Measurements from ENCODE around the gene TPD52L2.
A peak's percentile ranks its signal among the peaks of the same experiment; 100 is the strongest.

TPD52L2 gene

GRCh38 chr20:63864978-63865640 is at the start of gene TPD52L2:
Gene TPD52L2, plus strand, starts transcription at chr20:63865270. Its CDS starts 96 bp downstream, at chr20:63865366.
- peak; percentile 99 for DNase-seq (ENCODE audit: low spot score)

DNA sequence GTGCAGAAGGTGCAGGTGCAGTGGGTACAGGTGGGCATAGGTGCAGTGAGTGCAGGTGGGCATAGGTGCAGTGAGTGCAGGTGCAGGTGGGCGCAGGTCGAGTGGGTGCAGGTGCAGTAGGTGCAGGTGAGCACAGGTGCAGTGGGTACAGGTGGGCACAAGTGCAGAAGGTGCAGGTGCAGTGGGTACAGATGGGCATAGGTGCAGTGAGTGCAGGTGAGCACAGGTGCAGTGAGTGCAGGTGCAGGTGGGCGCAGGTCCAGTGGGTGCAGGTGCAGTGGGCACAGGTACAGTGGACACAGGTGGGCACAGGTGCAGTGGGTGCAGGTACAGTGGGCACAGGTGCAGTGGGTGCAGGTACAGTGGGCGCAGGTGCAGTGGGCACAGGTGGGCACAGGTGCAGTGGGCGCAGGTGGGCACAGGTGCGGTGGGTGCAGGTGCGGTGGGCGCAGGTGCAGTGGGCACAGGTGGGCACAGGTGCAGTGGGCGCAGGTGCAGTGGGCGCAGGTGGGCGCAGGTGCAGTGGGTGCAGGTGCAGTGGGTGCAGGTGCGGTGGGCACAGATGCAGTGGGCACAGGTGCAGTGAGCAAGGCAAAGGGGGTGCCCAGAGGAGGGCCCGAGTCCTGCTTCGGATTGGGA is 49.3 kb upstream of the TPD52L2 start:
- no peak for DNase-seq (ENCODE audit: low spot score)

GRCh38 chr20:63819224-63819921 is 45.7 kb upstream of the TPD52L2 start:
- DNase-seq (ENCODE audit: low spot score), result no peak

- no peak for DNase-seq (ENCODE audit: low spot score)
These were observed 43.3 kb upstream of the TPD52L2 start for GRCh38 chr20:63821811-63822210.

DNA sequence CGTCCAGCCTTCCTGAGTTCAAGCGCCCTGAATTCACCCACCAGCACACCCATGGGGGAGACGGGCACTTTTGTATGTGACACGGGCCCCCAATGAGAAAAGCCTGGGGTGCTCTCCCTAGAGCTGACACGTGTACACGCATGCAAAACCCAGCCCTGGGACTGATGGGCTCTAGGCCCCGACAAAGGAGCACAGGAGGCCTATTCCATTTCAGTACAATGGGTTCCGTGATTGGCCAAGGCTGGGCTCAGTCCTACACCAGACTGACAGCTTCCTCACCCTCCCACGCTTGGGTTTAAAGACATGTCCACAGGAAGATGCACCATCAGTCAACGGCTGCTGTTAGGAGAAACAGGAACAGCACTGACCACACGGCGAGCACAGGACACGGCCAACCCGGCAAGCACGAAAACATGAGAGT is 42.8 kb upstream of the TPD52L2 start:
- no peak for DNase-seq (ENCODE audit: low spot score)

DNA sequence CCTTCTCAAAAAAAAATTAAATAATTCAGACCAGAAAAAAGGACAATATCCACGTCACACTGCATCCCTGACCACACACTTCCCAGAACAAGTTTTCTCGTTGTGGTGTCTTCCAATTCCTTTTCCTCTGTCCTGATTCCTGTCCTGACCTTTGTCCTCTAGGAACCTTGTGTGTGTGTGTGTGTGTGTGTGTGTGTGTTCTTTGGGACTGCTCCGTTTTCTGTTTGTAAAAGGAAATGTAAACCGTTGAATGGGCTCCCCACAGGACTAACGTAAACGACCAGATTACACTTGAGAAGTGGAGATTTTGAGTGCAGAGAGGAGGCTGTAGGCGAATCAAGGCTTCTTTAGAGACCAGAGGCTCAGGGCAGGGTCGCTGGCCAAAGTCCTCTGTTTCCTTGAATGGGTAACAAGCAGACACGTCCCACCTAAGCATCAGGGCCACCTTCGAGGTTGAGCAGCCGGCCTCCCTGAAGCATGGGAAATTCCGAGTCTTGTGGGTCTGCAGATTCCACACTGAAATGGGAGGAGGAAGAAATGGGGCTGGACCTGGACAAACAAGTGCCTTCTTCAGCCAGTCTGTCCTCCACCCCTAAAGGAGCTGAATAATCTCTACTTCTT is 41.3 kb upstream of the TPD52L2 start:
- DNase-seq (ENCODE audit: low spot score), result no peak

GRCh38 chr20:63825331-63826118 is 39.5 kb upstream of the TPD52L2 start:
- no peak for DNase-seq (ENCODE audit: low spot score)

DNA sequence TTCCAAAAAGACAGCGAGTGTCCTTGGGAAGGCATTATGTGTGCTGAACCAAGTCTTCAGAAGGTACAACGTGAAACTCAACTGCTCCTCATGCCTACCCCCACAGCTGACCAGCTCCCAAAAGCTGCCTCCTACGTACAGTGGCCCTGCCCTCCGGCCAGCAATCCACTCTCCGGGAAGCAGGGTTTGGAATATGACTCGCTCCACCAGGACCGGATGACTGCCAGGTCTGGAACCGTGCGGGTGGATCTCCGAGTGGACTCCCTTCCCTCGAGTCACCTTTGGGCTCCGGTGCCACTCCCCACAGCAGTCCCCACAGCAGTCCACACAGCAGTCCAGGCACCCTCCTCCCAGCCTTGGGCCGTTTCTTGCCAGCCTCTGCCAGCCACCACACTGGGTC is 38.3 kb upstream of the TPD52L2 start:
- no peak for DNase-seq (ENCODE audit: low spot score)

GRCh38 chr20:63828124-63828523 is 36.9 kb upstream of the TPD52L2 start:
- DNase-seq (ENCODE audit: low spot score), result no peak

GRCh38 chr20:63828545-63828944 is 36.5 kb upstream of the TPD52L2 start:
- DNase-seq (ENCODE audit: low spot score), result no peak

DNA sequence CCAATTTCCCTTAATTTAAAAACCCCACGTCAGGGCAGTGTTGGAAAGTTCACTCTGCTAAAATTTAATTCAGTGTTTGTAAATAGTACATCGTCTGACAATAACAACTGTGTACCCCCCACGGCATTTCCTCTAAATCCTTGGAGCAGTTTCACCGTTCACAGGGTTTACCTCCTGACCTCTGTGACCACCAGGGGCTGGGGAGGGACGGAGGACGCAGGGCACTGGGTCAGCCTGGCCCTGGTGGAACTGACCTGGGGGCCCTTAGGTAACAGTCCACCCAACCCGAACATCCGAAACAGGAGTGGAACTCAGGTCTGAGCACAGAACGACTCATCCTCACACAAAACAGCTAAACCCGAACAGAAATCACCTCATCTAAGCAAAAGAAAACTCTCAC is 36.1 kb upstream of the TPD52L2 start:
- DNase-seq (ENCODE audit: low spot score), result no peak

GRCh38 chr20:63829603-63829944 is 35.5 kb upstream of the TPD52L2 start:
- no peak for DNase-seq (ENCODE audit: low spot score)

GRCh38 chr20:63829945-63830835 is 34.9 kb upstream of the TPD52L2 start:
- no peak for DNase-seq (ENCODE audit: low spot score)

DNA sequence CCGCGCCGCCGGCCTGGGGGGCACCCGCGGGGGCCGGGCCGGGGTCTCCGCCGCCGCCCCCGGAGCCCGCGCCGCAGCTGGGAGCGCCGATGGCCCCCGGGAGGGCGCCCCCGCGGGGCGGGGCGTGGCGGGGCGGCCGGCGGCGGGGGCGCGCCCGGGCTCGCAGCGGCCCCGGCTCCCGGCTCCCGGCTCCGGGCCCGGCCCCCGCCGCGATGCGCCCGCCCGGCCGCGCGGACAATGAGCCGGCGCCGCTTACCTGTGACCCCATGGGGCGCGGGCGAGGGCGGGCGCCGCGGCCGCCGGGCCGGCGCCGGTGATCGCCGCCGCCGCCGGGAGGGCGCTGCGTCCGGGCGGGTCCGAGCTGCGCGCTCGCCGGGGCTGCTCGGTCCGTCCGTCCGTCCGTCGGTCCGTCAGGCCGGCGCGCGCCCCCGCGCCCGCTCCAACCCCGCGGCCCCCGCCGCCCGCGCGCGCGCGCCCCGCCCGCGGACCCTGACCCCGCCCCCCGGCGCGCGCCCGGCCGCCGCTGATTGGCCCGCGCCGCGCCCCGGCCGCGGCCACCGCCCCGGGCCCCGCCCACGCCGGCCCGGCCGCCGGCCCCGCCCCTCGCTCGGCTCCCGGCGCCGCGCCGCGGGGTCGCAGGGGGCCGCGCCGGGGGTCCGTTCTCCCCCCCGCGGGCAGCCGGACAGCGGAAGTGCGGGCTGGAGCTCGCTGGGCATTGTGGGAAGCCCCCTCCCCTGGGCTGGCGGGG is 34.1 kb upstream of the TPD52L2 start, which contains the start of gene ZBTB46:
Gene ZBTB46, minus strand, starts transcription at position 424 of the 748 bp plus-strand sequence. CDS start 40,507 bp downstream, outside the sequence.
- peak; percentile 25 for DNase-seq (ENCODE audit: low spot score)

DNA sequence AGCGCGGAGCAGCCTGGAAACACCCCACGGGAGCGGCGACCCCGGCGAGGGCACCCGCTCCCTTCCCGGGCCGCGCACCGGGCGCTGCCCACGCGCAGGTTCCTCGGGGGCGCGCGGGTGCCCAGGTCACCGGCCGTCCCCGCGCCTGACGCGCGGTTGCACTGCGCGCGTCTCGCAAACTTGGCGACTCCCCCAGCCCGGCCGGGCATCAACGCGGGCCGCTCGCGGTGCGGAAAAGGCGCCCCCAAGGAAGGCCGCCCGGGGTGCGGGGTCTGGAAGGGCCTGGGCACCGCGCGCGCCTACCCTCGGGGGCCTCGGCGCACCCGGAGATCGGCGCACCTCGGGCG is 33.5 kb upstream of the TPD52L2 start:
- no peak for DNase-seq (ENCODE audit: low spot score)

DNA sequence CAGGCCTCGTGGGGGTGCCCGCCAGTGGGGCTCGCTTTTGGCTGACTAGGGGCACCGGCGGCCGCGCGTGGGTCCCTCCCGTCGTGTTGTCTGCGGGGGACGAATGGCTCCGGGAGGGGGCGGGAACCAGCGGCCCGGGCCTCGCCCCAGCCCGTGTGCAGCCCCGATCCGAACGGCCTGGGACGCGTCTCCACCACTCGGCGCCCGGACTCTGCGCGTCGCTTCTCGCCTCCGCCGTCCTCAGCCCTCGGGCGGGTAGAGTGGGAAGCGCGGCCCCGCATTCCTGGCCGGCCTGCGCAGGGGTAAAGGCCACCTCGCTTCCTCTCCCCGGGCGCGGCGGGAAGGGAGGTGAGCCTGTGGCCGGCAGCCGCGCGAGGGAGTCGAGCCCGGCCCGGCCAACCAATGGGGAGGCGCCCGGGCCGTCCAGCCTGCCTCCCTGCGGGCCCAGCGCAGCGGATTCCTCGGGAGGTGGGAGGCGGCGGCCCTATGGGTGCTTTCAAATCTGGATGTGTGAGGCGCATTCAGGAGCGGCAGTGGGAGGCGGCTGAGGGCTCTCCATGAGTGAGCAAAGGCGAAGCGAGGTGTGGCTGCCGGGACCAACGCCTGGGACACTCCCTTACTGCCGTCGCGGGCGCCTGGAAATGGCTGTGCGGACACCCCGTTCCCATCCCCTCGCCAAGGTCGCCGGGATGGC is 32.9 kb upstream of the TPD52L2 start:
- DNase-seq (ENCODE audit: low spot score), result no peak

GRCh38 chr20:63833776-63834490 is 31.1 kb upstream of the TPD52L2 start:
- no peak for DNase-seq (ENCODE audit: low spot score)

DNA sequence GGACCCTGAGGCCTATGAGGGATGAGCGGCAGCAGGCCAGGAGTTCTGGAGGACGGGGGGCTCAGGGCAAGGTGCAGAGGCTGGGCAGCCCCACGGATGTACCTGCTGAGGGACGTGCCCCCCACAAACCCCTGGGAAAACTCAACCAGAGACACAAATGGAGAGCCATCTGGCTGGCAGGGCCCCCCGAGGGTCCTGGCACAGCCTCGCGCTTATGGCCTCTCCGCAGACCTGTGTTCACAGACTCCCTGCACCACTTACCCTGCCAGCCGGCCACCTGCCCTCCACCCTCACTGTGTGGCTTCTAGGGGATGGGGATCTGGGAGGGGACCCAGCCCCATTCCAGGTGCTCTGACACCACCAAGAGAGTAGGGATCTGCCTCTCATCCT is 30.6 kb upstream of the TPD52L2 start:
- no peak for DNase-seq (ENCODE audit: low spot score)
